Gastroesophageal sphincter (tissue), 3 donors: ENCODE results near the gene SP140.

ENCODE experiments used
- CTCF ChIP-seq, 4 experiments: fragments of 200-600 bp in 2 of 4; fragments of 450-650 bp in 2 of 4; sonication (generic) in 1 of 4; IDR thresholded peaks; one replicate each; pipeline ENCODE4 v1.5.1; 2017 to 2019; ENCODE audit warnings: antibody characterized with exemption in 4 of 4, mild to moderate bottlenecking in 2 of 4, moderate library complexity in 2 of 4
- EP300 ChIP-seq: sonication (generic); formaldehyde crosslinking; IDR thresholded peaks from one replicate; pipeline ENCODE4 v1.6.1; 2017; ENCODE audit warnings: antibody characterized with exemption, mild to moderate bottlenecking
- POLR2A ChIP-seq, 2 donors: fragments of 450-650 bp; IDR thresholded peaks; one replicate each; pipeline ENCODE4 v1.6.1; 2017; ENCODE audit warnings: antibody characterized with exemption in 2 of 2, mild to moderate bottlenecking in 2 of 2, moderate library complexity in 1 of 2
- POLR2AphosphoS5 ChIP-seq: sonication (generic); formaldehyde crosslinking; IDR thresholded peaks from one replicate; pipeline ENCODE4 v1.6.1; 2017; ENCODE audit warnings: antibody characterized with exemption

- TF ChIP-seq POLR2AphosphoS5 (no peak), CTCF (IDR thresholded peaks at IDR 0.05) (no peak), POLR2A (IDR thresholded peaks at IDR 0.05) (no peak), EP300 (no peak)
These were observed 71.4 kb downstream of the SP140 start for GRCh38 chr2:230296917-230297316.
